ENCODE measurements around the gene SCEL. TPM values are rescaled to one million over a fixed set of nuclear protein-coding genes. Genes with fewer than 3 reads are reported as not detected.

SCEL gene
- polyA plus RNA-seq, 2 donors: 319 to 528 TPM

DNA sequence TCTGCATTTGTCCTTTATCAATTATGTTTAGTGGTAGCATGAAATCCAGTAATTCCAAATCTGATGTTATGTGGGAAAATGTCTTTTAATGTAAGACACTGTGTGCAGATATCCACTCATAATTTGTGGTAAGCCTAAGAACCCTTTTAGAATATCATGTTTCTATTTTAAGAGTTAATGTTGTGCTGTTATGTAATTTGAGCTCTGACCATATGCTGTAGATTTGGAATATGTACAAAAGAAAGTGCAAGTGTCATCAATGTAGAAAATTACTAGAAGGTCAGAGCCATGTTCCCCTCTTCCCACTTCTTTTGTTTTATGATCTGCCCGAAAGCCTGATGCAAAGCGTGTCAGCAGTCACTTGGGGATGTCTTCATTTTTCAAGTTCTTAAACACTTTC is 44.5 kb downstream of the SCEL start:
- no peak overlapping the region for H3K4me3 ChIP-seq (ENCODE audit: low read depth in 1 of 2, low read length in 2 of 2)
- no peaks in the 10 kb centered on the region for H3K27me3 ChIP-seq (ENCODE audit: control insufficient read depth in 1 of 2, insufficient read depth in 2 of 2, low read length in 2 of 2)
- 73 to 79% methylated on average over 2 of the region's 2 CpGs for WGBS, 2 donors
- H3K27ac ChIP-seq (ENCODE audit: low read depth in 2 of 2, low read length in 1 of 2): no peak overlapping the region
- H3K9me3 ChIP-seq (ENCODE audit: control insufficient read depth in 2 of 2, insufficient read depth in 1 of 2, low read depth in 1 of 2, low read length in 1 of 2): no peaks in the 10 kb centered on the region
- peaks cover 0 to 4% of the 10 kb centered on the region in 2 donors for H3K36me3 ChIP-seq (ENCODE audit: control insufficient read depth in 2 of 2, insufficient read depth in 2 of 2, low read length in 1 of 2)
- H3K4me1 ChIP-seq (ENCODE audit: control insufficient read depth in 2 of 2, insufficient read depth in 2 of 2, low read length in 1 of 2): peaks cover 0 to 3% of the 10 kb centered on the region in 2 donors

DNA sequence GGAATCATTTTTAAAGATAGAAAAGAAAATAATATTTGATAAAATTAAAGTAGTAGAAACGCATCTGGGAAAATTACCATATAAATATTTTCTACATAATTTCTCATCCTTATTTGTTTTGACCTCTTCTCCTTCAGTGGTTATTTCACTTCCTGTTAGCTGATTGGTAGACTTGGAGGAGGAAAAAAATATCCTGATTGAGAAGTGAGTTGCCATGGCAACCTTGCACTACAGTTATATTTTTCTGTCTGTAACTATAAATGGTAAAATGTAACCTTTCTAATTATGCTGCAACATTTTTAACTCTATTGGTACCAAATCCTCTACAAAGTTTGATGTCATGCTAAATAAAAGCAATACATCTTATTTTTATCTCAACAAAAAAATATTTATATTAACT is 45.2 kb downstream of the SCEL start:
- Histone ChIP-seq H3K36me3 (ENCODE audit: control insufficient read depth in 2 of 2, insufficient read depth in 2 of 2, low read length in 1 of 2) (peaks cover 0 to 8% of the 10 kb centered on the region in 2 donors), H3K4me1 (ENCODE audit: control insufficient read depth in 2 of 2, insufficient read depth in 2 of 2, low read length in 1 of 2) (peaks cover 0 to 3% of the 10 kb centered on the region in 2 donors), H3K4me3 (ENCODE audit: low read depth in 1 of 2, low read length in 2 of 2) (no peak overlapping the region), H3K9me3 (ENCODE audit: control insufficient read depth in 2 of 2, insufficient read depth in 1 of 2, low read depth in 1 of 2, low read length in 1 of 2) (no peaks in the 10 kb centered on the region), H3K27me3 (ENCODE audit: control insufficient read depth in 1 of 2, insufficient read depth in 2 of 2, low read length in 2 of 2) (no peaks in the 10 kb centered on the region), H3K27ac (ENCODE audit: low read depth in 2 of 2, low read length in 1 of 2) (no peak overlapping the region)
- 74 to 75% methylated on average over 1 of the region's 1 CpG for whole genome bisulfite sequencing, 2 donors

DNA sequence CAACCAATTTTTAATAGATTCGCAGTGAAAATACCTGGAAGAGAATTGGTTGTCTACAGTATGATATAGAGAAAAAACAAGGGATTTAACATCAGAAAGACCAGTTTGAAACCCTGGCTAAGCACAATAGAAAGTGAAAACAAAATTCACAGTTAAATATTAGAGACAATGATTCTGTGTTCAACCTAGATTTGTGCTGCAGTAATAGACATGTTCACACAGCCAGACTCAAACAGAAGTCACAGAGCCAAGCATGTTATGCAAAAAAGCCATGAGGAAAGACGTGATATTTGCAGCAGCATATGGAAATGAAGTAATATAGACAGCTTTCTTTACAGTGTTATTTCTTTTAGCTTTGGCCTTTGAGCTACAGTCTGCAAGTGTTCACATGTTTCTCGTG is 48.1 kb downstream of the SCEL start:
- no peak overlapping the region for H3K4me3 ChIP-seq (ENCODE audit: low read depth in 1 of 2, low read length in 2 of 2)

GRCh38 chr13:77584106-77584505 is 48.6 kb downstream of the SCEL start:
- Histone ChIP-seq H3K27ac (ENCODE audit: low read depth in 2 of 2, low read length in 1 of 2) (peak overlapping the region; percentile 71 to 84), H3K4me1 (ENCODE audit: control insufficient read depth in 2 of 2, insufficient read depth in 2 of 2, low read length in 1 of 2) (peaks cover 0 to 3% of the 10 kb centered on the region in 2 donors), H3K27me3 (ENCODE audit: control insufficient read depth in 1 of 2, insufficient read depth in 2 of 2, low read length in 2 of 2) (no peaks in the 10 kb centered on the region), H3K4me3 (ENCODE audit: low read depth in 1 of 2, low read length in 2 of 2) (no peak overlapping the region), H3K36me3 (ENCODE audit: control insufficient read depth in 2 of 2, insufficient read depth in 2 of 2, low read length in 1 of 2) (peaks cover 0 to 4% of the 10 kb centered on the region in 2 donors), H3K9me3 (ENCODE audit: control insufficient read depth in 2 of 2, insufficient read depth in 1 of 2, low read depth in 1 of 2, low read length in 1 of 2) (no peaks in the 10 kb centered on the region)
- 37 to 50% methylated on average over 7 of the region's 7 CpGs for WGBS, 2 donors

More for the DNA sequence above, 48.1 kb downstream of the SCEL start:
- 44 to 64% methylated on average over 3 of the region's 3 CpGs for WGBS, 2 donors
- Histone ChIP-seq H3K27ac (ENCODE audit: low read depth in 2 of 2, low read length in 1 of 2) (peak overlapping the region; percentile 71 to 84), H3K4me1 (ENCODE audit: control insufficient read depth in 2 of 2, insufficient read depth in 2 of 2, low read length in 1 of 2) (peaks cover 0 to 3% of the 10 kb centered on the region in 2 donors), H3K36me3 (ENCODE audit: control insufficient read depth in 2 of 2, insufficient read depth in 2 of 2, low read length in 1 of 2) (peaks cover 0 to 5% of the 10 kb centered on the region in 2 donors), H3K9me3 (ENCODE audit: control insufficient read depth in 2 of 2, insufficient read depth in 1 of 2, low read depth in 1 of 2, low read length in 1 of 2) (no peaks in the 10 kb centered on the region), H3K27me3 (ENCODE audit: control insufficient read depth in 1 of 2, insufficient read depth in 2 of 2, low read length in 2 of 2) (no peaks in the 10 kb centered on the region)

GRCh38 chr13:77595166-77595810 is 59.8 kb downstream of the SCEL start:
- Histone ChIP-seq H3K9me3 (ENCODE audit: control insufficient read depth in 2 of 2, insufficient read depth in 1 of 2, low read depth in 1 of 2, low read length in 1 of 2) (no peaks in the 10 kb centered on the region), H3K4me3 (ENCODE audit: low read depth in 1 of 2, low read length in 2 of 2) (no peak overlapping the region), H3K4me1 (ENCODE audit: control insufficient read depth in 2 of 2, insufficient read depth in 2 of 2, low read length in 1 of 2) (no peaks in the 10 kb centered on the region), H3K27me3 (ENCODE audit: control insufficient read depth in 1 of 2, insufficient read depth in 2 of 2, low read length in 2 of 2) (no peaks in the 10 kb centered on the region), H3K36me3 (ENCODE audit: control insufficient read depth in 2 of 2, insufficient read depth in 2 of 2, low read length in 1 of 2) (peaks cover 0 to 2% of the 10 kb centered on the region in 2 donors), H3K27ac (ENCODE audit: low read depth in 2 of 2, low read length in 1 of 2) (no peak overlapping the region)
- 28 to 31% methylated on average over 2 of the region's 2 CpGs for WGBS, 2 donors

DNA sequence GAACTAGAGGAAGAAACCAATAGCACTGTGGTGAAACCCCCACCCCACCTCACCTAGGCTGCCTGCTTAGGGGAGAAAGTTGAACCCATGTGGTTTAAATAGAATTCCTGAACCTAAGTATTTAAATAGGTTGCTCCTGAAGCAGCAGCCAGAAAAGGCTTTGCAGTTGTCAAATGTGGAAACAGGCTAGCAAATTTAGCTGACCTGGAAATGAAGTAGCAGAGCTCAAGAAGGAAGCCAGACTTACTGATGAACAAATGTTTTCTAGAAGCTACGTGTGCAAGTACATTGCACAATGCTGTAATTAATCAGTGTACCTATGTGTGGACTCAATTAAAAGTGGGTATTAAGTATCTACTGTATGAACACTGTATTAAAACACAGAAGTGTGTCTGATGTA is 61.3 kb downstream of the SCEL start:
- no peaks in the 10 kb centered on the region for H3K27me3 ChIP-seq (ENCODE audit: control insufficient read depth in 1 of 2, insufficient read depth in 2 of 2, low read length in 2 of 2)
- peaks cover 0 to 2% of the 10 kb centered on the region in 2 donors for H3K36me3 ChIP-seq (ENCODE audit: control insufficient read depth in 2 of 2, insufficient read depth in 2 of 2, low read length in 1 of 2)
- H3K4me3 ChIP-seq (ENCODE audit: low read depth in 1 of 2, low read length in 2 of 2): no peak overlapping the region
- no peaks in the 10 kb centered on the region for H3K4me1 ChIP-seq (ENCODE audit: control insufficient read depth in 2 of 2, insufficient read depth in 2 of 2, low read length in 1 of 2)
- H3K9me3 ChIP-seq (ENCODE audit: control insufficient read depth in 2 of 2, insufficient read depth in 1 of 2, low read depth in 1 of 2, low read length in 1 of 2): no peaks in the 10 kb centered on the region
- H3K27ac ChIP-seq (ENCODE audit: low read depth in 2 of 2, low read length in 1 of 2): no peak overlapping the region
- 63 to 69% methylated on average over 1 of the region's 1 CpG for WGBS, 2 donors

DNA sequence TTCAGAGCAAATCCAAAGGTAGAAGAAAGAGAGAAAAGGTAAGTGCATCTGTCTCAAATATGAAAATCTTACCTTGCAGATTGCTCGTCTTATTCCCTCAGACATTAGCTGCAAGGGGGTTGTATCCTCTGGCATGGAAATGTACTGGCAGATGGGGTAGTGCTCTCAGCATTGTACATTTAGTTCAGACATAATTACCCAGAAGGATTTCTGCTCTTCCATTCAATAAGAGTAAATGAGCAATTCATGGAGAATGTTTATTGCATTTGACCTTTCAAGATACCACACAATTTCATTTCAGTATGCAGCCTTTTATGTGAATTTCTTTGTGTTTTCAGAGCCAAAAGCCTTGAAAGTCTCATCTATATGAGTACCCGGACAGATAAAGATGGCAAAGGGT is 63.8 kb downstream of the SCEL start:
- 94 to 95% methylated on average over 2 of the region's 2 CpGs for WGBS, 2 donors
- Histone ChIP-seq H3K36me3 (ENCODE audit: control insufficient read depth in 2 of 2, insufficient read depth in 2 of 2, low read length in 1 of 2) (peaks cover 0 to 2% of the 10 kb centered on the region in 2 donors), H3K4me1 (ENCODE audit: control insufficient read depth in 2 of 2, insufficient read depth in 2 of 2, low read length in 1 of 2) (no peaks in the 10 kb centered on the region), H3K27me3 (ENCODE audit: control insufficient read depth in 1 of 2, insufficient read depth in 2 of 2, low read length in 2 of 2) (no peaks in the 10 kb centered on the region), H3K27ac (ENCODE audit: low read depth in 2 of 2, low read length in 1 of 2) (no peak overlapping the region), H3K9me3 (ENCODE audit: control insufficient read depth in 2 of 2, insufficient read depth in 1 of 2, low read depth in 1 of 2, low read length in 1 of 2) (no peaks in the 10 kb centered on the region), H3K4me3 (ENCODE audit: low read depth in 1 of 2, low read length in 2 of 2) (no peak overlapping the region)

DNA sequence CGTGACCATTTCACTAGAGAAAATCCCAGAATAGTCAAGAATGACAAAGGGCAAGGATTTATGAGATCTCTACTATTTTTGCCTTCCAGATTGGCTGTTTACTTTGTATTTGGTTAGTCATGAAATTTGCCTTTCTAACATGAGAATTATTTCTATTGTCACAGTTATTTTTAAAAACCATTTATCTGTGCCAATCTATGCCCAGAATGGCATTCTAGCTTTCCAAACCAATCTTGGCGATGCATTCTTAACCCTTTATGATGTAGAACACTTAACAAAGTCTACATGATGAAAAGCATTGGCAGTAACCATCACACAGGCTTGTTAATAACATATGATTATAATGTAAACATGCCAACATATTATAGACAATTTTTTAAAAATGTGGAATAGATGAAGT is 65.2 kb downstream of the SCEL start:
- no peaks in the 10 kb centered on the region for H3K4me1 ChIP-seq (ENCODE audit: control insufficient read depth in 2 of 2, insufficient read depth in 2 of 2, low read length in 1 of 2)
- no peak overlapping the region for H3K4me3 ChIP-seq (ENCODE audit: low read depth in 1 of 2, low read length in 2 of 2)
- peaks cover 0 to 2% of the 10 kb centered on the region in 2 donors for H3K36me3 ChIP-seq (ENCODE audit: control insufficient read depth in 2 of 2, insufficient read depth in 2 of 2, low read length in 1 of 2)
- H3K27ac ChIP-seq (ENCODE audit: low read depth in 2 of 2, low read length in 1 of 2): no peak overlapping the region
- no peaks in the 10 kb centered on the region for H3K9me3 ChIP-seq (ENCODE audit: control insufficient read depth in 2 of 2, insufficient read depth in 1 of 2, low read depth in 1 of 2, low read length in 1 of 2)
- no peaks in the 10 kb centered on the region for H3K27me3 ChIP-seq (ENCODE audit: control insufficient read depth in 1 of 2, insufficient read depth in 2 of 2, low read length in 2 of 2)
- WGBS, 2 donors: 45 to 59% methylated on average over 2 of the region's 2 CpGs

- Histone ChIP-seq H3K9me3 (ENCODE audit: control insufficient read depth in 2 of 2, insufficient read depth in 1 of 2, low read depth in 1 of 2, low read length in 1 of 2) (no peaks in the 10 kb centered on the region), H3K4me1 (ENCODE audit: control insufficient read depth in 2 of 2, insufficient read depth in 2 of 2, low read length in 1 of 2) (no peaks in the 10 kb centered on the region), H3K36me3 (ENCODE audit: control insufficient read depth in 2 of 2, insufficient read depth in 2 of 2, low read length in 1 of 2) (no peaks in the 10 kb centered on the region), H3K27ac (ENCODE audit: low read depth in 2 of 2, low read length in 1 of 2) (no peak overlapping the region), H3K27me3 (ENCODE audit: control insufficient read depth in 1 of 2, insufficient read depth in 2 of 2, low read length in 2 of 2) (no peaks in the 10 kb centered on the region), H3K4me3 (ENCODE audit: low read depth in 1 of 2, low read length in 2 of 2) (no peak overlapping the region)
- WGBS, 2 donors: 95 to 97% methylated on average over 1 of the region's 1 CpG
Observed at GRCh38 chr13:77611068-77611467, 75.6 kb downstream of the SCEL start.

DNA sequence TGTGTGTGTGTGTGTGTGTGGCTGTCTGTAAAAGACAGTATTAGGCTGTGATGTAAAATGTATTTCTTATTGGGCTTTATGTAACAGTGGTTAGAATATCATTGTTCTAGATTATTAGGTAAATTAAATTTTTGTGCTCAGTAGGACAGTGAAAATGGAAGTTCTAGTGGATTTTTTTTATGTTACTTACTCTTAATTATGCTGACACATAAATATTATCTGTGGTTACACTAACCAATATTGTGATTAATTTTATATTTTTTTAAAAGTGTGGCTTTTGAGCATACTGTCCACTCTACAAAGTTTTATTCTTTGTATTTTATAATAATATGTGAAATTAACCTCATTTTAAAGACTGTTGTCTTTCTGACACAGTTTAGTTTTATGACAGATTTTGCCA is 80.5 kb downstream of the SCEL start:
- Histone ChIP-seq H3K4me1 (ENCODE audit: control insufficient read depth in 2 of 2, insufficient read depth in 2 of 2, low read length in 1 of 2) (no peaks in the 10 kb centered on the region), H3K9me3 (ENCODE audit: control insufficient read depth in 2 of 2, insufficient read depth in 1 of 2, low read depth in 1 of 2, low read length in 1 of 2) (no peaks in the 10 kb centered on the region), H3K27ac (ENCODE audit: low read depth in 2 of 2, low read length in 1 of 2) (no peak overlapping the region), H3K27me3 (ENCODE audit: control insufficient read depth in 1 of 2, insufficient read depth in 2 of 2, low read length in 2 of 2) (no peaks in the 10 kb centered on the region), H3K36me3 (ENCODE audit: control insufficient read depth in 2 of 2, insufficient read depth in 2 of 2, low read length in 1 of 2) (no peaks in the 10 kb centered on the region), H3K4me3 (ENCODE audit: low read depth in 1 of 2, low read length in 2 of 2) (no peak overlapping the region)

Measured in esophagus (tissue), 2 donors.